HG02610 (cell line): ENCODE results near the gene ITPKC.

Experiments
- ATAC-seq: cut with Tn5 transposase; IDR thresholded peaks from one replicate; pipeline ENCODE4 v1.9.1; 2021; ENCODE audit warnings: mild to moderate bottlenecking, moderate library complexity; ENCODE audit not compliant: unreplicated experiment

Gene ITPKC

DNA sequence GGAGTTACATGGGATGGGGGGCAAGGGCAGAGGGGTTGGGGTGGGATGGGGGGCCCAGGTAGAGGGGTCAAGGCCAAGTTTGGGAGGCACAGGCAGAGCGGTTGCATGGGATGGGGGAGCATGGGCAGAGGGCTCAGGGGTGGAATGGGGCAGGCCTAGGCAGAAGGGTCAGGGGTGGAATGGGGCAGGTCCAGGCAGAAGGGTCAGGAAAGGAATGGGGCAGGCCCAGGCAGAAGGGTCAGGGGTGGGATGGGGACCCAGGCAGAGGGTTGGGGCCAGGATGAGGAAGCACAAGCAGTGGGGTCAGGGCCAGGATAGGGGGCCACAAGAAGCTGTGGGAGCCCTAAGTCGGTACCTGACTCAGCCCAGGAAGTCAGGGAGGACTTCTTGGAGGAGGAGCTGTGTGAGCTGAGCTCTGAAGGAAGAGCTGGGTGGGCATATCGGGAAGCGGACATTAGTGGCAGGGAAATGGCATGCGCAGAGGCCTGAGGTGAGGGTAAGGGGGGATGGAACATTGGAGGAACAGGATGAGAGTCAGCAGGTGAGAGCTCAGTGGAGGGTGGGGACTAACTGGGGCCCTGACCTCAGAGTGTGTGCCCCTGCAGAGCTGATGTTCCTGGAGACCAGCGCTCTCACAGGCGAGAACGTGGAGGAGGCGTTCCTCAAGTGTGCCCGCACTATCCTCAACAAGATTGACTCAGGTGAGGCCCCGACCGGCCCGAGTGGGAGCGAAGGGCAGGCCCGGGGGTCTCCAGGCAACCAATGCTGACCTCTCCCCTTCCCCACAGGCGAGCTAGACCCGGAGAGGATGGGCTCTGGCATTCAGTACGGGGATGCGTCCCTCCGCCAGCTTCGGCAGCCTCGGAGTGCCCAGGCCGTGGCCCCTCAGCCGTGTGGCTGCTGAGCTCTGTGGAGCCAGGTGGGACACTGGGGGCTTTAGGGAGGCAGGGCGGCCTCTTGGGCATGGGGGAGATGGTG, 69.4 kb downstream of the ITPKC start:
- ATAC-seq, result no peak
